HG02610 (cell line): ENCODE measurements around the gene GKN2.
"Not testable (repeated sequence)": the region's sequence is repeated elsewhere in the genome, so short reads cannot be mapped to it uniquely, and the experiment has no call there.

ENCODE experiments used
- ATAC-seq: cut with Tn5 transposase; IDR thresholded peaks from one replicate; pipeline ENCODE4 v1.9.1; 2021; ENCODE audit warnings: mild to moderate bottlenecking, moderate library complexity; ENCODE audit not compliant: unreplicated experiment

Gene GKN2

GRCh38 chr2:68895981-68896380 lies 56.7 kb downstream of the GKN2 start:
- not testable (repeated sequence) for ATAC-seq
